HepG2 (cell line): ENCODE data around the gene TUBB3. TPM values are rescaled to one million over a fixed set of nuclear protein-coding genes. Genes with fewer than 3 reads are reported as not detected.

Experiments used
- FLYWCH1 ChIP-seq: sonication (generic); formaldehyde crosslinking; IDR thresholded peaks from 2 replicates; pipeline ENCODE4 v1.8.1; 2023; ENCODE audit warnings: mild to moderate bottlenecking, missing genetic modification reagents
- KDM2A ChIP-seq: sonication (generic); formaldehyde crosslinking; IDR thresholded peaks from 2 replicates; pipeline ENCODE4 v1.4.0; 2020; ENCODE audit warnings: low read depth, missing genetic modification reagents, borderline replicate concordance
- MZF1 ChIP-seq: sonication (generic); formaldehyde crosslinking; IDR thresholded peaks from 2 replicates; pipeline ENCODE4 v1.8.1; 2023; ENCODE audit warnings: mild to moderate bottlenecking, missing genetic modification reagents, borderline replicate concordance
- NFKB2 ChIP-seq: sonication (generic); formaldehyde crosslinking; IDR thresholded peaks from 2 replicates; pipeline ENCODE4 v1.4.0; 2020; ENCODE audit warnings: missing genetic modification reagents, borderline replicate concordance
- NR2C2 ChIP-seq: sonication (generic); formaldehyde crosslinking; IDR thresholded peaks from 2 replicates; pipeline ENCODE4 v1.4.0; 2020; ENCODE audit warnings: missing genetic modification reagents, mild to moderate bottlenecking, moderate library complexity, borderline replicate concordance
- PAX8 ChIP-seq: sonication (generic); formaldehyde crosslinking; IDR thresholded peaks from 2 replicates; pipeline ENCODE4 v1.8.0; 2022; ENCODE audit warnings: mild to moderate bottlenecking, missing genetic modification reagents, borderline replicate concordance
- SETDB1 ChIP-seq: sonication (generic); formaldehyde crosslinking; IDR thresholded peaks from 2 replicates; pipeline ENCODE4 v1.5.1; 2020; ENCODE audit warnings: missing genetic modification reagents, mild to moderate bottlenecking, borderline replicate concordance
- ZBTB3 ChIP-seq: sonication (generic); formaldehyde crosslinking; IDR thresholded peaks from 2 replicates; pipeline ENCODE4 v1.4.0; 2020; ENCODE audit warnings: low read depth, mild to moderate bottlenecking, moderate library complexity, missing genetic modification reagents, borderline replicate concordance
- ZKSCAN1 ChIP-seq: fragments of 150-350 bp; IDR thresholded peaks from 2 replicates; pipeline ENCODE4 v1.6.1; 2014; ENCODE audit warnings: low read length
- ZNF17 ChIP-seq: sonication (generic); formaldehyde crosslinking; IDR thresholded peaks from 2 replicates; pipeline ENCODE4 v1.5.0; 2020; ENCODE audit warnings: mild to moderate bottlenecking, missing genetic modification reagents
- ZNF337 ChIP-seq: sonication (generic); formaldehyde crosslinking; IDR thresholded peaks from 2 replicates; pipeline ENCODE4 v1.5.1; 2020; ENCODE audit warnings: missing genetic modification reagents, low read depth, mild to moderate bottlenecking, borderline replicate concordance
- ZNF430 ChIP-seq: sonication (generic); formaldehyde crosslinking; IDR thresholded peaks from 2 replicates; pipeline ENCODE4 v1.9.0; 2021; ENCODE audit warnings: mild to moderate bottlenecking, missing genetic modification reagents
- ZNF530 ChIP-seq: sonication (generic); formaldehyde crosslinking; IDR thresholded peaks from 2 replicates; pipeline ENCODE4 v1.5.0; 2020; ENCODE audit warnings: low read depth, mild to moderate bottlenecking, missing genetic modification reagents
- ZNF558 ChIP-seq: sonication (generic); formaldehyde crosslinking; IDR thresholded peaks from 2 replicates; pipeline ENCODE4 v1.9.0; 2022; ENCODE audit warnings: mild to moderate bottlenecking, missing genetic modification reagents, borderline replicate concordance
- ZNF878 ChIP-seq: sonication (generic); formaldehyde crosslinking; IDR thresholded peaks from 2 replicates; pipeline ENCODE4 v1.8.1; 2023; ENCODE audit warnings: mild to moderate bottlenecking, missing genetic modification reagents, moderate library complexity
- polyA plus RNA-seq, 8 experiments: library from polyadenylated mRNA; depleted of rRNA in 3 of 8; stranded (reverse) in 7 of 8; unstranded in 1 of 8; fragments of >200 nt; fragmentation: Illumina TruSeq in 4 of 8; extraction: Trizol in 4 of 8; gene quantifications; 2 replicates each; pipeline versions ENCODE4 v1.2.1 to v1.2.3, GENCODE V29; 2011 to 2016; ENCODE audit warnings: low read depth in 4 of 8, missing spikeins in 1 of 8, mixed read lengths in 1 of 8; ENCODE audit not compliant: insufficient read depth in 1 of 8
- total RNA-seq, 5 experiments: library from RNA; depleted of rRNA; stranded (reverse); fragments of >200 nt; fragmentation: Illumina TruSeq; extraction: Trizol; gene quantifications; 2 replicates each; pipeline ENCODE4 v1.2.3, GENCODE V29; 2016; ENCODE audit warnings: low read depth in 1 of 5
- TF ChIP-seq, protein P1 (sequence below): sonication (generic); formaldehyde crosslinking; IDR thresholded peaks from 2 replicates; pipeline ENCODE4 v1.4.0; 2020; ENCODE audit warnings: low read depth, mild to moderate bottlenecking, missing genetic modification reagents
- TF ChIP-seq, protein P2 (sequence below): sonication (generic); formaldehyde crosslinking; IDR thresholded peaks from 2 replicates; pipeline ENCODE4 v1.8.1; 2023; ENCODE audit warnings: mild to moderate bottlenecking, inconsistent platforms, moderate library complexity, missing genetic modification reagents, borderline replicate concordance
- TF ChIP-seq, protein P3 (sequence below): sonication (generic); formaldehyde crosslinking; IDR thresholded peaks from 2 replicates; pipeline ENCODE4 v1.5.0; 2020; ENCODE audit warnings: mild to moderate bottlenecking, missing genetic modification reagents, borderline replicate concordance
- TF ChIP-seq, protein P4 (sequence below): sonication (generic); formaldehyde crosslinking; IDR thresholded peaks from 2 replicates; pipeline ENCODE4 v1.8.0; 2023; ENCODE audit warnings: mild to moderate bottlenecking, missing genetic modification reagents

The TUBB3 gene
- total and polyA plus RNA-seq, 2 of the 13 experiments (the other 11 are each of a cell fraction or from before 2014, with no cell fraction given): 110 to 185 TPM

DNA sequence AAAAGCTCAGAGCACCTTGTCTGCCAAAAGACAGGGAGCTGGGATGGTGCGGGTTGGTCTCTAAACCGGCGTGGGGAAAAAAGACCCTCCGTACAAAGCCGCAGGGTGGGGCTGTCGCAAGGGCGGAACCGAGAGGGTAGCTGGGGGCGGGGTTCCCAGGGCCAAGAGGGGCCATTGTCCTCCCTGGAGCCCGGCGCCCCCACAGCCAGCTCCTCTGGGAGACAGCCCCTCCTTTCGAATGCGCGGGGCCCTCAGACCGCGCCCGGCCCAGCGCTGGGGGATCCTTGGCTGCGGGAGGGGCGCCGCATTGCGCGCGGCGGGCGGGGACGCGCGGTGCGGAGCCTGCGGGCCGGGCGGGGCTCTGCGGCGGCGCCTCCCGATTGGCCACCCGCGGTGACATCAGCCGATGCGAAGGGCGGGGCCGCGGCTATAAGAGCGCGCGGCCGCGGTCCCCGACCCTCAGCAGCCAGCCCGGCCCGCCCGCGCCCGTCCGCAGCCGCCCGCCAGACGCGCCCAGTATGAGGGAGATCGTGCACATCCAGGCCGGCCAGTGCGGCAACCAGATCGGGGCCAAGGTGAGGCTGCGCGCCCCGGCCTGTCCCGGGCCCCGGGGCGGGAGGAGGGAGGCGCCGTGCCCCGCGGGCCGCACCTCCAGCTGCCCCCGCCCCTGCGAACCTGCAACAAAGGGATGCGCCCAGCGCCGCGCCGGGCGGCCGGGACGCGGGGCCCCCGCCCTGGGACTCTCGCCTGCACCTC lies at the start of gene TUBB3 (continued):
- TF ChIP-seq, protein P1, sequence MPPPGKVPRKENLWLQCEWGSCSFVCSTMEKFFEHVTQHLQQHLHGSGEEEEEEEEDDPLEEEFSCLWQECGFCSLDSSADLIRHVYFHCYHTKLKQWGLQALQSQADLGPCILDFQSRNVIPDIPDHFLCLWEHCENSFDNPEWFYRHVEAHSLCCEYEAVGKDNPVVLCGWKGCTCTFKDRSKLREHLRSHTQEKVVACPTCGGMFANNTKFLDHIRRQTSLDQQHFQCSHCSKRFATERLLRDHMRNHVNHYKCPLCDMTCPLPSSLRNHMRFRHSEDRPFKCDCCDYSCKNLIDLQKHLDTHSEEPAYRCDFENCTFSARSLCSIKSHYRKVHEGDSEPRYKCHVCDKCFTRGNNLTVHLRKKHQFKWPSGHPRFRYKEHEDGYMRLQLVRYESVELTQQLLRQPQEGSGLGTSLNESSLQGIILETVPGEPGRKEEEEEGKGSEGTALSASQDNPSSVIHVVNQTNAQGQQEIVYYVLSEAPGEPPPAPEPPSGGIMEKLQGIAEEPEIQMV: no peak
- no peak for TF ChIP-seq ZBTB3 (CRISPR knock-in tag)
- TF ChIP-seq, protein P2, sequence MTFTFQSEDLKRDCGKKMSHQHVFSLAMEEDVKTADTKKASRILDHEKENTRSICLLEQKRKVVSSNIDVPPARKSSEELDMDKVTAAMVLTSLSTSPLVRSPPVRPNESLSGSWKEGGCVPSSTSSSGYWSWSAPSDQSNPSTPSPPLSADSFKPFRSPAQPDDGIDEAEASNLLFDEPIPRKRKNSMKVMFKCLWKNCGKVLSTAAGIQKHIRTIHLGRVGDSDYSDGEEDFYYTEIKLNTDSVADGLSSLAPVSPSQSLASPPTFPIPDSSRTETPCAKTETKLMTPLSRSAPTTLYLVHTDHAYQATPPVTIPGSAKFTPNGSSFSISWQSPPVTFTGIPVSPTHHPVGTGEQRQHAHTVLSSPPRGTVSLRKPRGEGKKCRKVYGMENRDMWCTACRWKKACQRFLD (CRISPR knock-in tag): no peak
- no peak for TF ChIP-seq PAX8
- TF ChIP-seq, protein P3, sequence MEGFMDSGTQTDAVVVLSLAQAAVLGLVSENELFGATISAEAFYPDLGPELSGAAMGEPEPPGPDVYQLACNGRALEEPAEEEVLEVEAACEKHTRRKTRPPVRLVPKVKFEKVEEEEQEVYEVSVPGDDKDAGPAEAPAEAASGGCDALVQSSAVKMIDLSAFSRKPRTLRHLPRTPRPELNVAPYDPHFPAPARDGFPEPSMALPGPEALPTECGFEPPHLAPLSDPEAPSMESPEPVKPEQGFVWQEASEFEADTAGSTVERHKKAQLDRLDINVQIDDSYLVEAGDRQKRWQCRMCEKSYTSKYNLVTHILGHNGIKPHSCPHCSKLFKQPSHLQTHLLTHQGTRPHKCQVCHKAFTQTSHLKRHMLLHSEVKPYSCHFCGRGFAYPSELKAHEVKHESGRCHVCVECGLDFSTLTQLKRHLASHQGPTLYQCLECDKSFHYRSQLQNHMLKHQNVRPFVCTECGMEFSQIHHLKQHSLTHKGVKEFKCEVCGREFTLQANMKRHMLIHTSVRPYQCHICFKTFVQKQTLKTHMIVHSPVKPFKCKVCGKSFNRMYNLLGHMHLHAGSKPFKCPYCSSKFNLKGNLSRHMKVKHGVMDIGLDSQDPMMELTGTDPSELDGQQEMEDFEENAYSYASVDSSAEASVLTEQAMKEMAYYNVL: 0 out of 2 replicates have a peak, but pooled peaks have one; percentile 51
- peak; percentile 65; the same call in 1 of the 2 replicates for TF ChIP-seq ZNF558 (CRISPR knock-in tag)
- 0 out of 2 replicates have a peak, but pooled peaks have one; percentile 39 for TF ChIP-seq ZNF430 (CRISPR knock-in tag)
- peak; percentile 81; the same call in 1 of the 2 replicates for TF ChIP-seq FLYWCH1
- TF ChIP-seq KDM2A (CRISPR knock-in tag): peak; percentile 28
- TF ChIP-seq SETDB1 (CRISPR knock-in tag): no peak
- no peak for TF ChIP-seq ZNF17 (CRISPR knock-in tag)
- TF ChIP-seq ZNF337 (CRISPR knock-in tag): peak; percentile 38; the same call in 1 of the 2 replicates
- TF ChIP-seq NR2C2 (CRISPR knock-in tag): no peak
- TF ChIP-seq, protein P4, sequence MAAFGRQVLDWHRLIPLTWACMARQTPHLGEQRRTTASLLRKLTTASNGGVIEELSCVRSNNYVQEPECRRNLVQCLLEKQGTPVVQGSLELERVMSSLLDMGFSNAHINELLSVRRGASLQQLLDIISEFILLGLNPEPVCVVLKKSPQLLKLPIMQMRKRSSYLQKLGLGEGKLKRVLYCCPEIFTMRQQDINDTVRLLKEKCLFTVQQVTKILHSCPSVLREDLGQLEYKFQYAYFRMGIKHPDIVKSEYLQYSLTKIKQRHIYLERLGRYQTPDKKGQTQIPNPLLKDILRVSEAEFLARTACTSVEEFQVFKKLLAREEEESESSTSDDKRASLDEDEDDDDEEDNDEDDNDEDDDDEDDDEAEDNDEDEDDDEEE (CRISPR knock-in tag): peak; percentile 58; the same call in 1 of the 2 replicates
- TF ChIP-seq MZF1 (CRISPR knock-in tag): no peak
- no peak for TF ChIP-seq ZNF530
- no peak for TF ChIP-seq ZNF878 (CRISPR knock-in tag)
- TF ChIP-seq NFKB2: 0 out of 2 replicates have a peak, but pooled peaks have one; percentile 2
- no peak for TF ChIP-seq ZKSCAN1
